Fibroblast of skin of abdomen (primary cell): ENCODE measurements around the gene MIEN1.
A peak's percentile ranks its signal among the peaks of the same experiment; 100 is the strongest.
"Not testable (repeated sequence)": the region's sequence is repeated elsewhere in the genome, so short reads cannot be mapped to it uniquely, and the experiment has no call there.

Experiments used
- DNase-seq: peaks from one replicate; pipeline ENCODE4 v3.0.0-alpha.2; 2013

MIEN1 gene

GRCh38 chr17:39739885-39740356 is 9.6 kb upstream of the MIEN1 start:
- DNase-seq: no peak

GRCh38 chr17:39738983-39739884 is 8.9 kb upstream of the MIEN1 start:
- DNase-seq: peak; percentile 45

DNA sequence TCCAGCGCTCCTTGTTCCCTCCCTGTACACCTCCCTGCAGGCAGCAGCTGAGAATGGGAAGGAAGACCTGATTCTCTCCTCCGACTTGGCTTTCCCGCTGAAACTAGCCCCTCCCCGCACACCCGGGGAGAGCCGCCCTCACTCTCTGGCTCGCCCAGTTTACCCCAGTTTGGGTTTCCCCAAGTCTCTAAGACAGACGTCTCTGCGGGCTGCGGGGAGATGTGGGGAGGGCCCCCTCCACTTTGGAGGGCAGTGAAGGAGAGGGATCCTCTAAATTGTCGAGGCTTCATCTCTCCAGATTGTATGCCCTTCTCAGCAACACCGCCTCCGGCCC is 8.2 kb upstream of the MIEN1 start:
- DNase-seq: no peak

DNA sequence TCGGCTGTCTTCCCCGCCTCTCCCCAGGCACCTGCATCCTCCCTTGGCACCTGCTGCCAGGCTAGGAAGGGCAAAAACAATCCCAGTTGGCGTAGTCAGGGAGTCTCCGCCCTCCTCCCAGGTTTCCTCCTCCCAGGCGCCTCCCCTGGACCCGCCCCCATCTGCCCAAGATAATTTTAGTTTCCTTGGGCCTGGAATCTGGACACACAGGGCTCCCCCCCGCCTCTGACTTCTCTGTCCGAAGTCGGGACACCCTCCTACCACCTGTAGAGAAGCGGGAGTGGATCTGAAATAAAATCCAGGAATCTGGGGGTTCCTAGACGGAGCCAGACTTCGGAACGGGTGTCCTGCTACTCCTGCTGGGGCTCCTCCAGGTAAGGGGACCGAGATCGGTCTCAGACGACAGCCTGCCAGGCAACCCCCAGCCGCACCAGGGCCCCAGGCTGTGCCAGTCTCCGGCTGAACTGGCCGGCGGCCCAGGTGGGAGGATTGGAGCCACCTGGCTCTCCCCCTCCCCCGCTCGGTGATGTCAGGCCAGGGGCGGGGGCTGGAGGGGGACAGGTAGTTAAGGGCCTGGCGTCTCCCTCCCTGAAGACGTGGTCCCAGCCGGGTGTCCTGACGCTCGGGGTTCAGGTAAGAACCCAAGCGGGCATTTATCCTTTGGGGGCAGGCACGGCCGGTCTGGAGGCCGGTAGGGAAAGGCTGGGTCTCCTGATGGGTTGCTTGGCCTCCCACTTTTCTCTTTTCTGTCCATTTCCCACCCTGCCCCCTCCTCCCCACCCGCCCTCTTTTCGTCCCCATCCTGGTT is 7.6 kb upstream of the MIEN1 start, which contains the start of gene GRB7:
GRB7 (plus strand) TSS at position 179 of the 808 bp plus-strand sequence. CDS start 4,364 bp downstream, outside the sequence.
- DNase-seq: no peak

DNA sequence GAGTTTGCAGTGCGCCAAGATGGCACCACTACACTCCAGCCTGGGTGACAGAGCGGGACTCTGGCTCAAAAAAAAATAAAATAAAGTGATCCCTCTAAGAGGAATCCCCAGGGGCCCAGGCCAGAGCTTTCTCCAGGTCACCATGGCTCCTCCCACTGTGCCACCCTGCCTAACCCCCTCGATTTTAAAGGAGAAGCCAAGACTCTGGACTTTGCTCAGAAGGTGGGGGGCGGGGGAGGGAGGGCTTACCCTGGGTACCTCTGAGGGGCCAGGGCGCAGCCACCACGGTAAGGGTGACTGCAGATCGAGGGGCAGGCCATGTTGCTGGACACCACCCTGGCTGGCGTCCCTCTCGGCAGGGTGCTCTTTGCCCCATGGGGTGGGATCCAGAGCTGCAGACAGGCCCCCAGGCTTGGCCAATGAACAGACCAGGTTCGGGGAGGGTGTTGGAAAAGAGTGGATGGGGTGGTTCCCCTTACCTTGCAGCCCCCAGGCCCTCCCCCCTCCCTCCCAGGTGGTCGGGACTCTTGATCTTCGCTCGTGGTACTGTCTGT is 7.0 kb upstream of the MIEN1 start:
- no peak for DNase-seq

DNA sequence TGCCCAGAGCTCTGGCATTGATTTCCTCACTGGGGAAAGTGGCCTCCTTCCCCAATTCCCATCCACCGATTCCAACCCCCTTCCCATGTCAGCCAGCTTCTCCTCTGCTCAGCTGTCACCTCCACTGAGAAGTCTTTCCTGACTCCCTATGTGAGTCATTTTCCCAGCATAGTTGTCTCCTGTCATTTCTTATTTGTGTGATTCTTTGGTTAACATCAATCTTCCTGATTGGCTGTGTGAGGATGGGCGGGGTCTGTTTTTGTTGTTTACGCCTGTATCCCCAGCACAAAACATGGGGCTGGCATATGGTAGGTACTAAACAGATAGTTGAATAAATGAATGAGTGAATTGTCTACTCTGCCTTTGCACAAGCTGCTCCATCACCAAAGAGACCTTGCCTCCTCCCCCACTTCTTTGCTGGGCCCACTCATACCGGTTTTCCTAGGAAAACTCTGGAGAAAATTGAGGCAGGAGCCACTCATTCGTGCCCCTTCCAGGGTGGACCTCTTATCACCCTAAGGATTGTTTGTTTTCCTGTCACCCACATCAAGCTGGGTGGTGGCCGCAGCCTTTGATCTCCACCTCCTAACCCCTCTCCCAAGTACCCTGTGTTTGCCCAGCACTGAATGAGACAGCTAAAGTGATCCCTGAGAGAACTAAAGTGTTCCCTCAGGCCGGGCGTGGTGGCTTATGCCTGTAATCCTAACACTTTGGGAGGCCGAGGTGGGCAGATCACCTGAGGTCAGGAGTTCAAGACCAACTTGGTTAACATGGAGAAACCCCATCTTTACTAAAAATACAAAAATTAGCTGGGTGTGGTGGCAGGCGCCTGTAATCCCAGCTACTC is 6.2 kb upstream of the MIEN1 start:
- no peak for DNase-seq

GRCh38 chr17:39735882-39736281 is 5.5 kb upstream of the MIEN1 start:
- DNase-seq: no peak

- no peak for DNase-seq
Observed at GRCh38 chr17:39732586-39732985, 2.3 kb upstream of the MIEN1 start.

DNA sequence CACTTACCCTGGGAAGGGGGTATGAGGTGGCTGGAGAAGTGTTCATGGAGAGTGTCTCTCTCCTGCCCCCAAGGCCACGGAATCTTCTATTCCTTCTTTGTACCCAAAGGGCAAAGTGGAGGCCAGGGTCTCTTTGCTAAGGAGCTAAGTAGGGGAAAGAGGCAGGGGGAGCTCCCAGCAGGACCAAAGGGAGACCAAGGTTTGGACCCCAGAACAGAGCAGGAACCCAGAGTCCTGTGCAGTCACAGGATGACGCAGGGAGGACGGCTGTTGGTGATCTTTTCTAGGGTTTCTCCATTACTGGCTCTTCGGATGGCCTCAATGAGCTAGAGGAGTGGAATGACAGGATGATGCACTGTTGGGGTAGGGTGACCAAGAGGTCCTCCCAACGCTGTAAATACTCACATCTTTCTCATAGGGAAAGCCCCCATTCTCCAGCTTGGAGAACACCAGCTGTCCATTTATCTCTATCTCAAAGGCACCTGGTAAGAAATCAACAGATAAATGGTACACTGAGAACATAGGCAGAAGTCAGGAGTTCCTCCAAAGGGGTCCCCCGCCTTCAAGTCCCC is 966 bp downstream of the MIEN1 start:
- DNase-seq: no peak

- no peak for DNase-seq
Observed at GRCh38 chr17:39727556-39727955, 2.8 kb downstream of the MIEN1 start.

DNA sequence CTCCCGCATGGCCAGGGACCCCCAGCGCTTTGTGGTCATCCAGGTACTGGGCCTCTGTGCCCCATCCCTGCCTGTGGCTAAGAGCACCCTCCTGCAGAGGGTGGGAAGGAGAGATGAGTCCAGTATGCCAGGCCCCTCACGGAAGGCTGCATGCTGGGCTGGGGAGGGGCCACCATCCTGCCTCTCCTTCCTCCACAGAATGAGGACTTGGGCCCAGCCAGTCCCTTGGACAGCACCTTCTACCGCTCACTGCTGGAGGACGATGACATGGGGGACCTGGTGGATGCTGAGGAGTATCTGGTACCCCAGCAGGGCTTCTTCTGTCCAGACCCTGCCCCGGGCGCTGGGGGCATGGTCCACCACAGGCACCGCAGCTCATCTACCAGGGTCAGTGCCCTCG is 3.7 kb downstream of the MIEN1 start:
- DNase-seq: no peak

- not testable (repeated sequence) for DNase-seq
Observed at GRCh38 chr17:39725923-39726322, 4.4 kb downstream of the MIEN1 start.

GRCh38 chr17:39724731-39725130 is 5.6 kb downstream of the MIEN1 start:
- DNase-seq: no peak

- DNase-seq: no peak
Observed at GRCh38 chr17:39722965-39723848, 7.1 kb downstream of the MIEN1 start.

- no peak for DNase-seq
Observed at GRCh38 chr17:39722104-39722503, 8.2 kb downstream of the MIEN1 start.

DNA sequence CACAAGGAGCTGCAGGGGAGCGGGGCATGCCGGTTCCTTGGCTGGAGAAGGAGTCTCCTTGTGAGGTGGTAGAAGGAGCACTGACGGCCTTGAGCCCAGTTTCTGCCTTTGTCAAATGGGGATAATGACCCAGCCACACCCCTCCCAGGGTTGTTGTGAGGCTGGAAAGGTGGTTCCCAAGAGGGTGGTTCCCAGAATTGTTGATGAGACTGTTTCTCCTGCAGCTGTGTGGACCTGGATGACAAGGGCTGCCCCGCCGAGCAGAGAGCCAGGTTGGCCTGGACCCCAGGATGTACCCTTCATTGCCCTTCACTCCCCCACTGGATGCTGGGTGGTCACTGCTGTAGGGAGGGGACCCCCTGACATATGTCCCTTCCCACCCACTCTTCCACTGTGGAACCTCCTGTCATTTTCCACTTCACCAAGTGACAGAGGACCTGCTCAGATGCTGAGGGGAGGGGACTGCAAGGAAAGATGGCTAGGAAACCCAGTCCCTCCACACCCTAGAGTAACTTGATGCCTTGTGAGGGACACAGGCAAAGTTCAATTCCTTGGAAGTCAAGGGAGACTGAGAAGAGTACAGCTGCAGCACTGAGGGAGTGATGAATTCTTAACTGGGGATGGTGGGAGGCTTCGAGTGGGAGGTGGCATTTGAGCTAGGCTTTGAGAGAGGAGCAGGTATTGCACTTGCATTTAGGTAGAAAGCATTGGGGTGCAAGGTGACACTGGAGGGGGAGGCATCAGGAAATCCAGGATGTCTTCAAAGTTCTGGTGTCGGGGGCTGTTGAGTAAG is 10.6 kb downstream of the MIEN1 start:
- DNase-seq: no peak

DNA sequence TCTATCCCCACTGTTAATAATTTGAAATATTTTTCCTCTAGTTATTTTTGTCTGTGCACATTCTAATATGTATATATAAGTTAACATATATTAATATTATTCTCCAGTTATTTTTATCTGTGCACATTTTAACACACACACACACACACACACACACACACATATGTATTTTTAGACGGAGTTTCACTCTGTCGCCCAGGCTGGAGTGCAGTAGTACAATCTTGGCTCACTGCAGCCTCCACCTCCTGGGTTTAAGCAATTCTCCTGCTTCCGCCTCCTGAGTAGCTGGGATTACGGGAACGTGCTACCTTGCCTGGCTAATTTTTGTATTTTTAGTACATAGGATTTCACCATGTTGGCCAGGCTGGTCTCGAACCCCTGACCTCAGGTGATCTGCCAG is 12.7 kb downstream of the MIEN1 start:
- no peak for DNase-seq

DNA sequence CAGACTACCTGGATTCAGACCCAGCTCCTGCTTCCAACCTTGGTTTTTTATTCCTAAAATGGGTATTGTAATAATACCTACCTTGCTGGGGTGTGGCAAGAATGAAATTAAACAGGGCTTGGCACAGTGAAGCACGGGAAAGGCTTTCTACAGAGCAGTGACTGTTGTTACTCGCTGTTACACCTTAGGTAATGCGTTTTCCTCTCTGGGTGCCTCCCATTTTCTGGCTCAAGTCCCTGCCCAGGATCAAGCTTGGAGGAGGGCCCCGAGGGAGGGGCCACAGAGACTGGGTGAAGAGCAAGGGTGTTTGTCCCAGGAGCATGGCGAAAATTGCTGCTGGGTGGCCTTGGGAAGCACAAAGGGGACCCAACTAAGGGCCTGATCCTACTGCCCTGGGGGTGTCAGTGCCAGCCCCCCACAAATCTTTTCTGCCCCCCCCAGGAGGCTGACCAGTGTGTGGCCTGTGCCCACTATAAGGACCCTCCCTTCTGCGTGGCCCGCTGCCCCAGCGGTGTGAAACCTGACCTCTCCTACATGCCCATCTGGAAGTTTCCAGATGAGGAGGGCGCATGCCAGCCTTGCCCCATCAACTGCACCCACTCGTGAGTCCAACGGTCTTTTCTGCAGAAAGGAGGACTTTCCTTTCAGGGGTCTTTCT is 13.3 kb downstream of the MIEN1 start:
- DNase-seq: no peak

- DNase-seq: no peak
Observed at GRCh38 chr17:39716073-39716818, 14.1 kb downstream of the MIEN1 start.
